Testis (tissue), 2 donors: ENCODE data around the gene ACACB.

Source experiments
- POLR2A ChIP-seq: fragments of 450-650 bp; IDR thresholded peaks from one replicate; pipeline ENCODE4 v1.6.1; 2017; ENCODE audit warnings: antibody characterized with exemption, mild to moderate bottlenecking, moderate library complexity
- TF ChIP-seq, protein P1 (sequence below), 3 experiments: fragments of 450-650 bp in 2 of 3; fragments of 200-600 bp in 1 of 3; sonication (generic) in 1 of 3; IDR thresholded peaks; one replicate each; pipeline ENCODE4 v1.5.1; 2016 to 2019; ENCODE audit warnings: antibody characterized with exemption in 3 of 3, mild to moderate bottlenecking in 2 of 3, moderate library complexity in 1 of 3

DNA sequence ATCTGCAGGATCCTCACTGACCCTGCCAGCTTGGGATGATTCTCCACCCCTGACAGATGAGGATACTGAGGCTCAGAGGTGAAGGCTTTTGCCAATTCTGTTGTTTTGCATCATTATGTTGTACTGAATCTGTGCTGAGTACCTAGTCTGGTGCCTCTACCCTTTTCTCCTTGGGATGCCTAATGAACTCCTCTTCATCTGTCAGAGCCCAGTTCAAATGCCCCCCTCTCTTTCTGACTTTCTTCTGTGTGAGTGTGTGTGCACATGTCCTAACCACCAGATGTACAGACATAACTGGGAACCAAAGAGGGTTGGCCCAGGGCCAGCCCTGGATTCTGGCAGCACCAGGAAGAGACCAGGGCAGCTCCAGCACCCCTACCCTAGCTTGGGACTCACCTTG is 169.9 kb downstream of the ACACB start:
- TF ChIP-seq, protein P1, sequence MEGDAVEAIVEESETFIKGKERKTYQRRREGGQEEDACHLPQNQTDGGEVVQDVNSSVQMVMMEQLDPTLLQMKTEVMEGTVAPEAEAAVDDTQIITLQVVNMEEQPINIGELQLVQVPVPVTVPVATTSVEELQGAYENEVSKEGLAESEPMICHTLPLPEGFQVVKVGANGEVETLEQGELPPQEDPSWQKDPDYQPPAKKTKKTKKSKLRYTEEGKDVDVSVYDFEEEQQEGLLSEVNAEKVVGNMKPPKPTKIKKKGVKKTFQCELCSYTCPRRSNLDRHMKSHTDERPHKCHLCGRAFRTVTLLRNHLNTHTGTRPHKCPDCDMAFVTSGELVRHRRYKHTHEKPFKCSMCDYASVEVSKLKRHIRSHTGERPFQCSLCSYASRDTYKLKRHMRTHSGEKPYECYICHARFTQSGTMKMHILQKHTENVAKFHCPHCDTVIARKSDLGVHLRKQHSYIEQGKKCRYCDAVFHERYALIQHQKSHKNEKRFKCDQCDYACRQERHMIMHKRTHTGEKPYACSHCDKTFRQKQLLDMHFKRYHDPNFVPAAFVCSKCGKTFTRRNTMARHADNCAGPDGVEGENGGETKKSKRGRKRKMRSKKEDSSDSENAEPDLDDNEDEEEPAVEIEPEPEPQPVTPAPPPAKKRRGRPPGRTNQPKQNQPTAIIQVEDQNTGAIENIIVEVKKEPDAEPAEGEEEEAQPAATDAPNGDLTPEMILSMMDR (IDR thresholded peaks at IDR 0.05), result no peak
- no peak for TF ChIP-seq POLR2A
